Esophagus muscularis mucosa (tissue), 4 donors: ENCODE results near the gene GNAZ. TPM values are rescaled to one million over a fixed set of nuclear protein-coding genes. Genes with fewer than 3 reads are reported as not detected.

ENCODE experiments used
- DNase-seq: peaks from one replicate; pipeline ENCODE4 v3.0.0-alpha.2; 2017; ENCODE audit errors: extremely low spot score
- H3K27ac ChIP-seq, 4 donors: fragments of 200-600 bp; sonication (generic); replicated peaks in 1 of 4; 1 replicate in 3 of 4; 2 replicates in 1 of 4; pipeline ENCODE4 v1.5.1; 2016 to 2019; ENCODE audit warnings: mild to moderate bottlenecking in 1 of 4
- H3K27me3 ChIP-seq, 4 donors: fragments of 200-600 bp; sonication (generic); one replicate each; pipeline versions ENCODE4 v1.5.1 to v1.6.0; 2016 to 2019
- H3K36me3 ChIP-seq, 4 donors: fragments of 200-600 bp; sonication (generic); one replicate each; pipeline ENCODE4 v1.5.1; 2016 to 2019
- H3K4me1 ChIP-seq, 4 donors: fragments of 200-600 bp; sonication (generic); one replicate each; pipeline ENCODE4 v1.5.1; 2016 to 2019
- H3K4me3 ChIP-seq, 4 donors: fragments of 200-600 bp; sonication (generic); 1 replicate in 2 of 4; 2 replicates in 2 of 4; pipeline ENCODE4 v1.5.1; 2016 to 2019; ENCODE audit warnings: mild to moderate bottlenecking in 4 of 4, moderate library complexity in 1 of 4
- H3K9me3 ChIP-seq, 4 donors: fragments of 200-600 bp; sonication (generic); 1 replicate in 3 of 4; 2 replicates in 1 of 4; pipeline ENCODE4 v1.5.1; 2016 to 2019
- EP300 ChIP-seq: sonication (generic); formaldehyde crosslinking; IDR thresholded peaks from one replicate; pipeline ENCODE4 v1.6.1; 2017; ENCODE audit warnings: antibody characterized with exemption
- POLR2A ChIP-seq: fragments of 450-650 bp; IDR thresholded peaks from one replicate; pipeline ENCODE4 v1.6.1; 2017; ENCODE audit warnings: antibody characterized with exemption, moderate library complexity, mild to moderate bottlenecking, low read depth
- POLR2AphosphoS5 ChIP-seq, 2 donors: sonication (generic); formaldehyde crosslinking; IDR thresholded peaks; one replicate each; pipeline ENCODE4 v1.6.1; 2017; ENCODE audit warnings: antibody characterized with exemption in 2 of 2
- WGBS: methylation state at CpG from one replicate; pipeline ENCODE4 v1.1.5; 2018; 5-methylcytosine and 5-hydroxymethylcytosine counted together
- intact Hi-C: fragments of 100-400 bp; cut with DNase I; formaldehyde crosslinking; loops from one replicate; pipeline ENCODE4 v1.15.1; 2023
- total RNA-seq, 4 donors: library from RNA; depleted of rRNA; stranded (reverse); fragments of >200 nt; gene quantifications; one replicate each; pipeline versions ENCODE4 v1.1.0 to v1.2.1, GENCODE V29; 2016
- TF ChIP-seq, protein P1 (sequence below), 3 experiments: fragments of 200-600 bp in 2 of 3; fragments of 450-650 bp in 1 of 3; sonication (generic) in 2 of 3; IDR thresholded peaks; one replicate each; pipeline ENCODE4 v1.5.1; 2017 to 2019; ENCODE audit warnings: antibody characterized with exemption in 3 of 3, mild to moderate bottlenecking in 2 of 3, moderate library complexity in 1 of 3

Gene GNAZ
- total RNA-seq, 4 donors from 2014 or later: 51.7 to 79.5 (median 64.6) TPM

DNA sequence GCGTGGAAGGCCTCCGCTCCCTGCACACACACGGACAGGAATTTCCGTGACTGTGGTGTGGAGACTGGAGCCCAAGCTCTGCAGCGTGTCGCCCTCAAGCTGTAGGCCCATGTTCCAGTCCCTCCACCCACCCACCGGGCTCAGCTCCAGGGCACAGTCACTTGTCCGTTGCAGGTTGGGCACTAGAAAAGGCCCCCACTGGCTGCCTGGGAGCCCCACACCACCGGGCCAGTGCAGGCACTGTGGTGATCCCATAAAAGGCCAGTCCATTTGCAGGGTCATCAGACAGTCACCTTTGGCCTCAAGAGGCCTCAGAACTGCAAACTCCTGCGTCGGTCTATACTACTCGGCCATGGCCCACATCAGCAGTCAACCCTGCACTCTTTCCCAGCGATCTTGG is 91.3 kb downstream of the GNAZ start:
- intact Hi-C loops: no loop called here
- WGBS: 90% methylated on average over 13 of the region's 13 CpGs
- Histone ChIP-seq H3K27me3 (no peaks in the 10 kb centered on the region), H3K4me3 (no peak overlapping the region), H3K9me3 (no peaks in the 10 kb centered on the region), H3K36me3 (peaks cover 0 to 41% (median 7%) of the 10 kb centered on the region in 4 donors), H3K4me1 (peaks cover 0 to 13% (median 11%) of the 10 kb centered on the region in 4 donors), H3K27ac (no peak overlapping the region)
- TF ChIP-seq, protein P1, sequence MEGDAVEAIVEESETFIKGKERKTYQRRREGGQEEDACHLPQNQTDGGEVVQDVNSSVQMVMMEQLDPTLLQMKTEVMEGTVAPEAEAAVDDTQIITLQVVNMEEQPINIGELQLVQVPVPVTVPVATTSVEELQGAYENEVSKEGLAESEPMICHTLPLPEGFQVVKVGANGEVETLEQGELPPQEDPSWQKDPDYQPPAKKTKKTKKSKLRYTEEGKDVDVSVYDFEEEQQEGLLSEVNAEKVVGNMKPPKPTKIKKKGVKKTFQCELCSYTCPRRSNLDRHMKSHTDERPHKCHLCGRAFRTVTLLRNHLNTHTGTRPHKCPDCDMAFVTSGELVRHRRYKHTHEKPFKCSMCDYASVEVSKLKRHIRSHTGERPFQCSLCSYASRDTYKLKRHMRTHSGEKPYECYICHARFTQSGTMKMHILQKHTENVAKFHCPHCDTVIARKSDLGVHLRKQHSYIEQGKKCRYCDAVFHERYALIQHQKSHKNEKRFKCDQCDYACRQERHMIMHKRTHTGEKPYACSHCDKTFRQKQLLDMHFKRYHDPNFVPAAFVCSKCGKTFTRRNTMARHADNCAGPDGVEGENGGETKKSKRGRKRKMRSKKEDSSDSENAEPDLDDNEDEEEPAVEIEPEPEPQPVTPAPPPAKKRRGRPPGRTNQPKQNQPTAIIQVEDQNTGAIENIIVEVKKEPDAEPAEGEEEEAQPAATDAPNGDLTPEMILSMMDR (IDR thresholded peaks at IDR 0.05): no peak
- no peak for TF ChIP-seq EP300
- TF ChIP-seq POLR2A: no peak
- no peak for TF ChIP-seq POLR2AphosphoS5 (IDR thresholded peaks at IDR 0.05)
- no peak for DNase-seq

DNA sequence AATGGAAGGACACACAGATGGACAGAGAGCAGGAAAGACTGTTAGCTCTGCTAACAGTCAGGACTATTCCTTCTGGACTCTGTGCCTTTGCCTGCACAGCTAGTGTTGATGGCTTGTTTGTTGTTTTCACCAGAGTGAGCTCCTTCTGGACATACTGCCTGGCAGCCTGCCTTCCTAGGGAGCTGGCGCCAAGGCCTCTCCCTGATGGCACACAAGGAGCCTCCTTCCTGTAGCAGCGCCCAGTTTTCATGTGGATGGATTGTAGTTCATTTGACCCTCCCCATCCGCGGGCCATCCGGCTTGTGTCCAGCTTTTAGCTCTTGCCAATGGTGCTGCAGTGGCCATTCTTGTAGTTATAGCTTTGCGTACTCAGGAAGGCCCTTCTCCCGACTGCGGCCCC is 93.3 kb downstream of the GNAZ start:
- Histone ChIP-seq H3K4me3 (no peak overlapping the region), H3K4me1 (peaks cover 0 to 13% (median 11%) of the 10 kb centered on the region in 4 donors), H3K9me3 (no peaks in the 10 kb centered on the region), H3K36me3 (peaks cover 0 to 38% (median 7%) of the 10 kb centered on the region in 4 donors), H3K27ac (peak overlapping the region in 1 of 4 donors; percentile 13), H3K27me3 (no peaks in the 10 kb centered on the region)
- intact Hi-C loops: no loop called here
- TF ChIP-seq, protein P1 (IDR thresholded peaks at IDR 0.05): no peak
- TF ChIP-seq EP300: no peak
- no peak for TF ChIP-seq POLR2AphosphoS5 (IDR thresholded peaks at IDR 0.05)
- TF ChIP-seq POLR2A: no peak
- DNase-seq: no peak
- 75% methylated on average over 4 of the region's 8 CpGs for WGBS

DNA sequence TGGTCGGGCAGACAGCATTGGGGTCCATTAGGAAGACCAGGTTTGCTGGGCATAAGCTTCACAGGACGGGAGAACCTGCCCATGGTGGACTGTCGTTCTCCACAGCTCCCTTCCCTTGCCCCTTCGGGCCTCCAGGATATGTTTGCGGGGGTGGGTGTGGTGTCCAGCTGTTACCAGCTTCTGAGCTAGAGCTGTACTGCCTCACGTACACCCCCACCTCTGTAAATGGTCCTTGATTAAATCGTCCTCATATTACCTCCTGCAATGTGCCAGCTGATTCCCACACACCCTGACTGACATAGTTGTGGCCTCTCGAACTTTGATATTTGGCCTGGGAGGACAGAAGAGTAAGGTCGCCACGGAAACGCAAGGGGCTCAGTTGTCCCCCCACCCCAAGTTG is 93.8 kb downstream of the GNAZ start:
- DNase-seq: no peak
- no peak for TF ChIP-seq POLR2A
- TF ChIP-seq POLR2AphosphoS5 (IDR thresholded peaks at IDR 0.05): no peak
- TF ChIP-seq EP300: no peak
- TF ChIP-seq, protein P1 (IDR thresholded peaks at IDR 0.05): no peak
- Histone ChIP-seq H3K27me3 (no peaks in the 10 kb centered on the region), H3K27ac (peak overlapping the region in 1 of 4 donors; percentile 13), H3K4me1 (peaks cover 0 to 13% (median 11%) of the 10 kb centered on the region in 4 donors), H3K36me3 (peaks cover 0 to 34% (median 7%) of the 10 kb centered on the region in 4 donors), H3K9me3 (no peaks in the 10 kb centered on the region), H3K4me3 (no peak overlapping the region)
- intact Hi-C loops: no loop called here
- 78% methylated on average over 11 of the region's 11 CpGs for WGBS

DNA sequence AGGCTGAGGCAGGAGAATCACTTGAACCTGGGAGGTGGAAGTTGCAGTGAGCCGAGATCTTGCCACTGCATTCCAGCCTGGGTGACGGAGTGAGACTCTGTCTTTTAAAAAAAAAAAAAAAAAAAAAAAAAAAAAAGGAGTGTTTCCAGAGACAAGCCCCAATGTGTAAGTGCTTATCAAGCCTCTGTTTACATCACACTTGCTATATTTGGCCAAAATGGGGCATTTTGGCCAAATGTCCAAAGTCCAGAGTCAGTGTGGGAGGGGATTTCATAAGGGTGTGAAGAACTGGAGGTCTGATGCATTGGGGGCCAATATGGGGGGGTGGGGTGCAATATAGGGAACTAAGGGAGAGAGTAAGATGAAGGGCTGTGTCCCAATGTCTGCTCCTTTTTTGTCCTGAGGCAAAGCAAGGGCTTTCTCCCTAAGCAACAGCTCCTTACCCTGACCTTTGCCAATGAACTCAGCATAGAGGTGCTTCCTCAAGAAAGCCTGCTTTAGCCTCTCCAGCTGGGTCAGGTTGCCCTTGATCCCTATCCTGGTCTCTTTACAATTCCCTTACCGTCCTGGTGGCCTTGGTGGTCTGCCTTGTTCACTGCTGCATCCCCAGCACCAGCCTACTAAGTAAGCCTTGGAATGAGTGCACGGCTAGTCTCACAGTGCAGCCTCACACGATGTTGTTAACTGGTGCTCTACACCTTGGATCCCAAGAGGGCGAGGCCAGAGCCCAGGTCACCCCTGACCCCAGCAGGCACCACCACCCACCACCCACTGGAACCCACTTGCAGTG is 95.9 kb downstream of the GNAZ start:
- Histone ChIP-seq H3K4me1 (peaks cover 0 to 13% (median 11%) of the 10 kb centered on the region in 4 donors), H3K9me3 (no peaks in the 10 kb centered on the region), H3K4me3 (no peak overlapping the region), H3K27ac (no peak overlapping the region), H3K36me3 (peaks cover 0 to 13% (median 2%) of the 10 kb centered on the region in 4 donors), H3K27me3 (no peaks in the 10 kb centered on the region)
- intact Hi-C loops: no loop called here
- 84% methylated on average over 6 of the region's 6 CpGs for WGBS
- DNase-seq: no peak
- TF ChIP-seq POLR2AphosphoS5 (IDR thresholded peaks at IDR 0.05) (no peak), EP300 (no peak)

DNA sequence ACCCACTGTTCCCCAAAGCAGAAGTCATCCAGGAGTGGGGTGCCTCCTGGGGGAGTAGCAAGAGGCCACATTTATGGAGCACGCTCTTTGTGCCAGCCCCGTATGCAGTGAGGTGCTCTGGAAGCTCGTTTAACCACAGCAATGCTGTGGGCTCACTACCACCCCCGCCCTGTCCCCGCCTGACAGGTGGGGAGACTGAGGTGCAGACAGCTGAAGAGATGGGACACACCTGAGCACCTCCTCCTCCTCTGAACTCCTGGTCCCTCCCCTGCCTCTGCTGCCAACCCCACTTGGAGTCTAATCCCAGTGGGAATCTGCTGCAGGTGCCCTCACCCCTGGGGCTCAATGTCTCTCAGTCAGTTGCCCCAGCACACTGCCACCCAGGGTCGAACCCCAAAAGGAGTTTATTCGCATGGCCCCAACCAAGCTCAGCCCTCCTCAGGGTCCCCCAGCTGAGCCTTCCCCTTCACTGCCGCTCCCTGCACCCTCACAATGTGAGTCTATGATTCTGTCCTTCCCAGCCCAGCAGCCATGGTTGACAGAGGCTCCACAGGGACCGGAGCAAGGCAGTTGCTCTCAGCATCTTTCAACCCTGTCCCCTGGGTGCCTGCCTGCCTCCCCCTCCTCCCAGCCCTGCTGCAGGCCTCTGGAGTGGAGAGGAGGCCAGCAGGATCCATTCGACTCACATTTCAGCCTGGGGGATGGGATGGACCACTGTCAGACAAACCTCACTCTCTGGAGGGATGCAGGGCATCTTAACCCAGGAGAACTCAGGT is 96.7 kb downstream of the GNAZ start:
- H3K27ac ChIP-seq: no peak overlapping the region
- H3K27me3 ChIP-seq: no peaks in the 10 kb centered on the region
- no peaks in the 10 kb centered on the region for H3K9me3 ChIP-seq
- peaks cover 0 to 5% (median 0%) of the 10 kb centered on the region in 4 donors for H3K36me3 ChIP-seq
- intact Hi-C loops: no loop called here
- no peak for DNase-seq
- 73% methylated on average over 8 of the region's 10 CpGs for WGBS
- no peak overlapping the region for H3K4me3 ChIP-seq
- TF ChIP-seq EP300: no peak
- no peak for TF ChIP-seq POLR2A
- TF ChIP-seq, protein P1 (IDR thresholded peaks at IDR 0.05): no peak
- TF ChIP-seq POLR2AphosphoS5 (IDR thresholded peaks at IDR 0.05): no peak
- H3K4me1 ChIP-seq: peaks cover 0 to 13% (median 11%) of the 10 kb centered on the region in 4 donors
